OCI-LY1 (cell line): ENCODE measurements around the gene SLC41A1.

Source experiments
- CTCF ChIP-seq: fragments of 200-600 bp; sonication (generic), shearing (Covaris generic); IDR thresholded peaks from 2 replicates; pipeline ENCODE4 v1.5.1; 2017; ENCODE audit warnings: mild to moderate bottlenecking, antibody characterized with exemption, low read length, moderate library complexity, mixed read lengths
- EZH2 ChIP-seq: fragments of 200-600 bp; sonication (generic), shearing (Covaris generic); IDR thresholded peaks from 2 replicates; pipeline ENCODE4 v1.8.0; 2017; ENCODE audit warnings: borderline replicate concordance, mixed run types, mild to moderate bottlenecking, antibody characterized with exemption, low read length, moderate library complexity, mixed read lengths

DNA sequence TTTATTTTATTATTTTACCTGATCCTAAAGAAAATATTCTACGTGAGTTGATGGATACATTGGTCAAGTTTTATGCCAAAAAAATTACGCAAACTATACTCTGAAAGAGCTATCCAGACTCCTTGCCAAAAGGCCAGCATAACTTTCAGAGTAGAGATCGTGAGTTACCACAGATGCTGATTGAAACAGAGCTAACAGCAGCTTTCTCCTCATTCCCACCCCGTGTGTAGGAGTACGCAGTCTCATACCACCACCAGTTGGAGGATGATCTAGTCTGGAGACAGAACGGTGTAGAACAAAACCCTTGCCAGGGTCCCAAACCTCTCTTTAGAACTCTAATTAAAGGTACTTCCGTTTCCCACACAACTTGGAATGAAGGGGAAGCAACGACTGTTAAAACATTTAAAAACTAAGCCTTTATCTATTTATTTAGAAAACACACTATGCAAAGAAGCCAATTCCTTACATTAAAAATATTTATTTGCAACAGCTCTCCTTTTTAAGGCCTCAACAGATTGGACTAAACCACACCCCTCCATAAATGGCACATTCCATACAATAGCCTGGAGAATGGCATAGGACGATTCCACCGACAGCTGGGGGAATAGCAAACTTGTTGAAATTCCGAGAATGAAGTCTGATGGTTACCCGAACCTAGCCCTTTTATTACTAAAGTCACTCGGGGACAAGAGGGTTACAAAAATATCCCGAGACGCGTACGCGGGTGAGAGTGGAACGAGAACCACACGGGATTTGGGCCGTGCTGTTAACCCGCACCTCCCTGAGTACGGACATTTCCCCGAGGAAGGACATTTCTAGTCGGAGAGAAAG lies 64.4 kb downstream of the SLC41A1 start:
- TF ChIP-seq CTCF, result no peak
- TF ChIP-seq EZH2, result no peak
